IPS-15b (cell line): ENCODE measurements around the gene CPNE2.

Experiments used
- H3K27me3 ChIP-seq: one replicate; pipeline ENCODE4 v1.6.1; 2013; ENCODE audit warnings: low read length; ENCODE audit not compliant: control insufficient read depth, insufficient read depth
- H3K36me3 ChIP-seq: one replicate; pipeline ENCODE4 v1.6.1; 2013; ENCODE audit warnings: low read length; ENCODE audit not compliant: control insufficient read depth, insufficient read depth
- H3K4me1 ChIP-seq: one replicate; pipeline ENCODE4 v1.6.1; 2013; ENCODE audit warnings: mild to moderate bottlenecking, low read length; ENCODE audit not compliant: control insufficient read depth, insufficient read depth
- H3K4me3 ChIP-seq: one replicate; pipeline ENCODE4 v1.5.1; 2013; ENCODE audit warnings: low read depth, low read length
- H3K9ac ChIP-seq: one replicate; pipeline ENCODE4 v1.6.1; 2013; ENCODE audit warnings: low read depth, mild to moderate bottlenecking, low read length
- H3K9me3 ChIP-seq: one replicate; pipeline ENCODE4 v1.6.1; 2013; ENCODE audit warnings: mild to moderate bottlenecking, low read length; ENCODE audit not compliant: control insufficient read depth, insufficient read depth

CPNE2 gene

GRCh38 chr16:57115514-57116182 is 23.3 kb downstream of the CPNE2 start:
- Histone ChIP-seq H3K4me1 (no peaks in the 10 kb centered on the region), H3K9me3 (no peaks in the 10 kb centered on the region), H3K4me3 (no peak overlapping the region), H3K36me3 (no peaks in the 10 kb centered on the region), H3K9ac (no peak overlapping the region), H3K27me3 (no peaks in the 10 kb centered on the region)

DNA sequence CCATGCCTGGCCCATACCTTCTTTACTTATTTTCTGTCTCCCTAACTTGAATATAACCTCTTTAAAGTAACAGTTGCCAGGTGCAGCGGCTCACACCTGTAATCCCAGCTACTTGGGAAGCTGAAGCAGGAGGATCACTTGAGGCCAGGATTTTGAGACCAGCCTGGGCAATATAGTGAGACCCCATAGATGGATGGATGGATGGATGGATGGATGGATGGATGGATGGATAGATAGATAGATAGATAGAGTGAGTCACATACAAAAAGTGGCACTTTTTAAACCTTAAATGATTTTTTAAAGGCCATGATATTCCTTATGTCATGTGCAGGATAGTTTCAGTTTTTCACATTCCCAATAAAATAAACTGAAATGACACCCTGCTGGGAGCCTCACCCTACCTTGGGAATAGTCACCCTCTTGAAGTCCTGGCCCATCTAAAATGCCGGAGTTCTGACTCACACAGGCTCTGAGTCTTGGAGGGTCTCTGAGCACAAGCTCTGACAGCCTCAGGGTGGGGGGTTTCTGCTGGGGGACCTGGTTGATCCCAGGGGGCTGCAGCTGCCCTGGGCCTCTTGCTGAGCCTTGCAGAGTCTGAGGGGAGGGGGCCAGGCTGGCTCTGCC is 26.2 kb downstream of the CPNE2 start:
- Histone ChIP-seq H3K9ac (no peak overlapping the region), H3K4me3 (no peak overlapping the region), H3K27me3 (no peaks in the 10 kb centered on the region), H3K9me3 (no peaks in the 10 kb centered on the region), H3K36me3 (no peaks in the 10 kb centered on the region), H3K4me1 (no peaks in the 10 kb centered on the region)

- Histone ChIP-seq H3K36me3 (no peaks in the 10 kb centered on the region), H3K4me1 (no peaks in the 10 kb centered on the region), H3K9ac (no peak overlapping the region), H3K27me3 (no peaks in the 10 kb centered on the region), H3K4me3 (no peak overlapping the region), H3K9me3 (no peaks in the 10 kb centered on the region)
Measured at GRCh38 chr16:57123216-57123973, 31.0 kb downstream of the CPNE2 start.

DNA sequence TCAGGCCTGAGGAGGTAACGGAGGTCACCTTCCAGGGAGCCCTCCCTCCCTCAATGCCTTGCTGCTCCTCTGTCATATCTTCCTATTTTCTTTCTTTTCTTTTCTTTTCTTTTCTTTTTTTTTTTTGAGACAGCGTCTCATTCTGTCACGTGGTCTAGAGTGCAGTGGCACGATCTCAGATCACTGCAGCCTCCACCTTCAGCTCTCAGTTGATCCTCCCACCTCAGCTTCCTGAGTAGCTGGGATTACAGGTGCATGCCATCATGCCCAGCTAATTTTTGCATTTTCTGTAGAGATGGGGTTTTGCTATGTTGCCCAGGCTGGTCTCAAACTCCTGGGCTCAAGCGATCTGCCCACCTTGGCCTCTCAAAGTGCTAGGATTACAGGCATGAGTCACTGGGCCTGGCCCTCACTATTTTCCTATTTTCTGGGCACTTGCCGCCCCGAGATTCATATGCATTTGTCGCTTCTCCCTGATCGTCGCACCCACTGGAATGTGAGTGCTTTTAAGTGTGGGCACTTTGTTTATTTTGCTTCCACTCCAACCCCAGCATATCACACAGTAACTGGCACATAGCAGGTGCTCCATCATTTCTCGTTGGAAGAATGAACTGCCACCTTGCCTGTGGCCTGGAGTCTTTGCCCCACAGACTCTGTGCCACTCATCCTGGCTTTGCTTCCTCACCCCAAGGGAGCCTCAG is 31.7 kb downstream of the CPNE2 start:
- no peaks in the 10 kb centered on the region for H3K36me3 ChIP-seq
- H3K9ac ChIP-seq, result no peak overlapping the region
- no peaks in the 10 kb centered on the region for H3K4me1 ChIP-seq
- no peak overlapping the region for H3K4me3 ChIP-seq
- H3K9me3 ChIP-seq, result no peaks in the 10 kb centered on the region
- H3K27me3 ChIP-seq, result no peaks in the 10 kb centered on the region

GRCh38 chr16:57125376-57125775 is 33.0 kb downstream of the CPNE2 start:
- Histone ChIP-seq H3K9ac (no peak overlapping the region), H3K4me1 (no peaks in the 10 kb centered on the region), H3K4me3 (no peak overlapping the region), H3K27me3 (no peaks in the 10 kb centered on the region), H3K36me3 (no peaks in the 10 kb centered on the region), H3K9me3 (no peaks in the 10 kb centered on the region)

GRCh38 chr16:57125969-57126368 is 33.6 kb downstream of the CPNE2 start:
- no peak overlapping the region for H3K9ac ChIP-seq
- H3K9me3 ChIP-seq, result no peaks in the 10 kb centered on the region
- no peak overlapping the region for H3K4me3 ChIP-seq
- H3K4me1 ChIP-seq, result no peaks in the 10 kb centered on the region
- no peaks in the 10 kb centered on the region for H3K36me3 ChIP-seq
- no peaks in the 10 kb centered on the region for H3K27me3 ChIP-seq

GRCh38 chr16:57126411-57126810 is 34.0 kb downstream of the CPNE2 start:
- no peaks in the 10 kb centered on the region for H3K36me3 ChIP-seq
- H3K27me3 ChIP-seq, result no peaks in the 10 kb centered on the region

GRCh38 chr16:57127037-57127763 is 34.8 kb downstream of the CPNE2 start:
- Histone ChIP-seq H3K9me3 (no peaks in the 10 kb centered on the region), H3K4me1 (no peaks in the 10 kb centered on the region), H3K27me3 (no peaks in the 10 kb centered on the region), H3K36me3 (no peaks in the 10 kb centered on the region), H3K9ac (no peak overlapping the region), H3K4me3 (no peak overlapping the region)

More at GRCh38 chr16:57126411-57126810, 34.0 kb downstream of the CPNE2 start:
- Histone ChIP-seq H3K4me3 (no peak overlapping the region), H3K9me3 (no peaks in the 10 kb centered on the region), H3K9ac (no peak overlapping the region), H3K4me1 (no peaks in the 10 kb centered on the region)

GRCh38 chr16:57127836-57128235 is 35.5 kb downstream of the CPNE2 start:
- H3K36me3 ChIP-seq, result no peaks in the 10 kb centered on the region
- H3K9ac ChIP-seq, result no peak overlapping the region
- H3K9me3 ChIP-seq, result no peaks in the 10 kb centered on the region
- no peaks in the 10 kb centered on the region for H3K27me3 ChIP-seq
- H3K4me1 ChIP-seq, result no peaks in the 10 kb centered on the region
- H3K4me3 ChIP-seq, result no peak overlapping the region

- no peak overlapping the region for H3K9ac ChIP-seq
- no peaks in the 10 kb centered on the region for H3K4me1 ChIP-seq
- H3K4me3 ChIP-seq, result no peak overlapping the region
- no peaks in the 10 kb centered on the region for H3K36me3 ChIP-seq
- H3K27me3 ChIP-seq, result no peaks in the 10 kb centered on the region
- H3K9me3 ChIP-seq, result no peaks in the 10 kb centered on the region
Measured at GRCh38 chr16:57128771-57129389, 36.5 kb downstream of the CPNE2 start.

- Histone ChIP-seq H3K27me3 (no peaks in the 10 kb centered on the region), H3K36me3 (no peaks in the 10 kb centered on the region), H3K9ac (no peak overlapping the region), H3K4me3 (no peak overlapping the region), H3K4me1 (peaks cover 3% of the 10 kb centered on the region), H3K9me3 (no peaks in the 10 kb centered on the region)
Measured at GRCh38 chr16:57130950-57131321, 38.6 kb downstream of the CPNE2 start.
